Left hindlimb (tissue), 1 donor: ENCODE measurements around the gene HSD3B7.
"Not testable (repeated sequence)": the region's sequence is repeated elsewhere in the genome, so short reads cannot be mapped to it uniquely, and the experiment has no call there.

ENCODE experiments used
- DNase-seq: peaks from one replicate; pipeline ENCODE4 v3.0.0-alpha.2; 2018

Gene HSD3B7

DNA sequence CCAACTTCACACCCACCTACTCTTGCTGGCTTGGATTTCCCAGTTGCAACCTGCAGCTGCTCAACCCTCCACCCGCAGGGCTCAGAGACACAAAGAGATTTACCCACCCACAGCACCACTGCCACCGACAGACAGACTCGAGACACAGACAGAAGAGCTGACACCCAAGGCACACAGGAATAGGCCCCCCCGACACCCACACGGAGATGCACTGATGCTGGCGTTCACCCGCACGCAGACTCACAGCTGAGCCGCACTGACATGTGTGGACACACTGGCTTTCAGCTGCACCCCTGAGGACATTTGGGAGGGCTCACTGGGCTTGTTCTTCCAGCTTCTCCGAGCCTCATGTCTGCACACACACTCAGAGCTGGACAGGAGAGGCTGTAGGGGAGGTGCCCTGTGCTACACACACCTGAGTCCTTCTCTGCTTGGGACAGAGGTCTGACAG lies 17.3 kb downstream of the HSD3B7 start:
- no peak for DNase-seq

DNA sequence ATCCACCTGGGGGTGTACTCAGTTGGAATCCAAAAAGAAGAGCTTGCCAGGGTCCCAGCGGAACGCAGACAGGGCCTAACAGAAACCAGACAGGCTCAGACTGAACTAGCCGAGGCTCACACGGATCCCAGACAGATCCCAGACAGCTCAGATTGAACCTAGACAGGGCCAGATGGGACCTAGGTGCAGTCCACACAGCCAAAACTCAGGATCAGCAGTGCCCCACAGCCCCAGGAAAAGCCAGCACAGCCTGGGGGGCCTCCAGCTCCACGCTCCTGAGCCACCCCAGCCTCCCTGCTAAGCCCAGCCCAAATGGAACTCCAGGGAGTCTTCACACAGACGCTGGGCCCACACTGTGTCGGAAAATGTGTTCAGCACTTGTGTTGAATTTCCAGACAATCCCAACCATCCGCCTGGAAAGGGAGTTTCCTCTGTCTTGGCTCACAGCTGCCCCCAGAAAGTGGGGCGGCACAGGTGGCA lies 17.9 kb downstream of the HSD3B7 start:
- DNase-seq: peak; percentile 30

DNA sequence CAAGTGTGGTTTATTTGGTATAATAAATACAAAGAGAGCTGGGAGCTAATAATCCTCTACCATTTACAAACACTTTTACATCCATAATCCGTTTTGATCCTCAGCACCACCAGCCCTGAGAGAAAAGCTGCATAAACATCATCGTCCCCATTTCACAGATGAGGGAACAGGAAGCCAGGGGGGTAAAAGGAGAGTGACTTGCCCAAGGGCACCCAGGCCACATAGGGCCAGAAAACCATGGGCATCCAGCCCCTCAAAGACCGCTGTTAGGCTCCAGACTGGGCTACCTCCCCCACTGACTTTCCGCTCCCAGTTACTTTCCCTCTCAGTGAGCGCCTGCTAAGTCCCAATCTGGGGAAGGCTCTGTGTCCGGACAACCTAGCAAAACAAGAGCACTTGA lies 18.7 kb downstream of the HSD3B7 start:
- DNase-seq: peak; percentile 2

DNA sequence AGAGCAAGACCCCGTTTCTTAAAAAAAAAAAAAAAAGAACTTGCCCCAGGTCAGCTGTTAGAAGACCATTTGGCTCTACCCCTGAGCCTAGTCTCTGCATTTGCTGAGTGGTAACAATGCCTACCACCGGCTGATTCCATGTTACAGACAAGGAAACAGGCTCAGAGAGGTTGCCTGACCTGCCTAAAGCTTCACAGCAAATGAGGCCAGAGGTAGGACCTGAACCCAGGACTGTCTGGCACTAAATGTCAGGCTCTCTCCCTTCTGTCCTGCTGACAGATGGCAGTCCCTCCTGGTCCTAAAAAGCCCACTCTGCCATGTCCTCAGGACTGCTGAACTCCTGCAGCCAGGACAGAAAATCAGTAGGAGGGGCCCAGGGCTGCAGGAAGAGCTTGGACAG lies 19.7 kb downstream of the HSD3B7 start:
- no peak for DNase-seq

DNA sequence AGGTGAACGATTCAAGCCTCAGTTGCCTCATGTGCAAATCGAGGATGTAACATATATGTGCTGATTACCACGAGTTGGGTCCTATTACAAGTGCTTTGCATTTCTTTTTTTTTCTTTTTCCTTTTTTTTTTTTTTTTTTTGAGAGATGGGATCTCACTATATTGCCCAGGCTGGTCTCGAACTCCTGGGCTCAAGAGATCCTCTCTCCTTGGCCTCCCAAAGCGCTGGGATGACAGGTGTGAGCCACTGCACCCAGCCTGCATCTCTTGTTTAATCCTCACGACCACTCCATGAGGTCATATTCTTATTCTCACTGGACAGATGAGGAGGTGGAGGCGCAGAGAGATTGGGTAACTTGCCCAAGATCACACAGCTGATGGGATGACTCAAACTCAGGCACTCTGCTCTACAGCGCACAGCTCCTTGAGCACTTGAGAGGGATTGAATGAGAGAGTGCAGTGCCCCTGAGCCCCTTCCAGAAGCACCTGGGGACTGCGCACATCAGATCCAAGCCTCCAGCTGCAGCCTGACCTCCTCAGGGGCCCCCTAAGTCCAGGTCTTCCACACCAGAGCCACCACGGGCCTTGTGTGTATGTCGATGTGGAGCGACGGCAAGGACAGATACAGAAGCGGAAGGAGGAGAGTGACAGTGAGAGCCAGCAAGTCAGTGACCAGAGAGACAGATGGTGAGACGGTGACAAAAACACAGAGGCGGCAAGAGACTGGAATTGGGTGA lies 20.5 kb downstream of the HSD3B7 start:
- no peak for DNase-seq

DNA sequence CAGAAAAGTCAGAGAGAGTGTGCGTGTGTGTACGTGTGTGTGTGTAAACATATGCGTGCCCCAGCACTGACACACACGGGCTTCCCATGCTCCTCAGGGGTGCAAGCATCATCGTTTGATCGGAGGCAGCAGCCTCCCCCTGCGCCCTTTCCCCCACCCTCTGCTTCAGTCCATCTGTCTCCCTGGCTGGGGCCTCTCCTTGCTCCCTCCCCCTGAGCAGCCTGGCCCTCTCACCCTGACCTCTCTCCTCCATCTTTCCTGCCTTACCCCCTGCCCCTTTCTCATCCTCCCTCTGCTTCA lies 21.0 kb downstream of the HSD3B7 start:
- no peak for DNase-seq

DNA sequence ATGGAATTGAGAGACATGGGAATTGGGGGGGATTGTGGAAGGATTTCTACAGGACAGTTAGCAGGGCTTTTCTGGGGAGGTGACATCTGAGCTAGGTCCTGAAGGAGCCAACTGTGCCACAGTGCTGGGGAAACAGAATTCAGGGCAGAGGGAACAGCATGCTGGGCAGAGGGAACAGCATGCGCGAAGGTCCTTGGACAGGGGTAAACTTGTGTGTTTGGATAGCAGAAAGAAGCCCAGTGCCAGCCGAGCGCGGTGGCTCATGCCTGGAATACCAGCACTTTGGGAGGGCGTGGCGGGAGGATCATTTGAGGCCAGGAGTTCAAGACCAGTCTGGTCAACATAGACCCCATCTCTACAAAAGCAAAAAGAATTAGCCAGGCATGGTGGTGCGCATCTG lies 21.6 kb downstream of the HSD3B7 start:
- no peak for DNase-seq

DNA sequence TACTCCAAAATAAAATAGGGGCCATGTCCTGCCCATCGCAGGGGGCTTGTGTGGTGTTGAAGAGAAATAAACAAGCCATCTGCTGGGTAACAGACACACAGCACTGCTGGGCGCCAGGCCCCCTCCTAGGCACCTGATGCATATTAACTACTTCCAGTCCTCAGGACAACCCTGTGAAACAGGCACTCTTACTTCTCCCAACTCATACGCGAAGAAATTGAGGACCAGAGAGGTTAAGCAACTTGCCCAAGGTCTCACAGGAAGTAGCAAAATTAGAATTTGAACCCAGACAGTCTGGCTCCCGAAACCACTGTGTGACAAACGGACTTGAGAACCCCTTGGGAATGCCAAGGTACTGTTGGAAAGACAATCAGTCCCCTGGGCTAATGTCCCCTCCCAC lies 22.7 kb downstream of the HSD3B7 start:
- DNase-seq: no peak

DNA sequence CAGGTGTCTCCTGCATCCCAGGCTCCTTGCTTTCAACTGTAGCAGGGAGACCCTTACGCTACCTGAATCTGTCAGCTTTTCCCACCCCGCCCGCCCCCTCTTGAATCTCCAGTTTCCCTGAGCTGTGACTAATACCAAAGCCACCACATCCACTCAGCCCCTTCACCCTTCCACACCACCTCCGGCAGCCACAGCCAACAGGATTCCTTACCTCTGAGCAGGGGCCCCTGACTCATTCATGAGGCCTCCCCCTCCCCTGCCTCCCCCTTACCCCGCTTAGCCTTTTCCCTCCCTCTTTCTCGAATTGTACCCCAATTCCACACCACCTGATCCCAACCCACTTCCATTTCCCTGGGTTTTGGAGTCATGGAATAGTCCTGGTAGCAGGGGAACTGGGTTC lies 23.1 kb downstream of the HSD3B7 start:
- DNase-seq: no peak

DNA sequence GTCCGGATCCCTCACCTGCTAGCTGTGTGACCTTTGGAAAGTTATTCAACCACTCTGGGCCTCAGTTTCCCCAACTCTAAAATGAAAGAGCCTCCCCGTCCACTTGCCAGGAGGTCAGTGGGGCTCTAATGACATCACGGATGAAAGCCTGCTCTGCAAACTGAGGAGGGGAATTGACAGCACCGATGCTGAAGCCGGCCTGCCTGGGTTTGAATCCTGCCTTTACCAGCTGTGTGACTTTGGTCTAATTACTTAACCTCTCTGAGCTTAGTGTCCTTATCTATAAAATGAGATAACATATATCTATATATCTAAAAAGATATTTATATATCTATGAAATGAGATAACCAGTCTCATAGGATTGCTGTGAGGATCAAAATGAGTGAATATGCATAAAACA lies 23.5 kb downstream of the HSD3B7 start:
- DNase-seq: no peak

DNA sequence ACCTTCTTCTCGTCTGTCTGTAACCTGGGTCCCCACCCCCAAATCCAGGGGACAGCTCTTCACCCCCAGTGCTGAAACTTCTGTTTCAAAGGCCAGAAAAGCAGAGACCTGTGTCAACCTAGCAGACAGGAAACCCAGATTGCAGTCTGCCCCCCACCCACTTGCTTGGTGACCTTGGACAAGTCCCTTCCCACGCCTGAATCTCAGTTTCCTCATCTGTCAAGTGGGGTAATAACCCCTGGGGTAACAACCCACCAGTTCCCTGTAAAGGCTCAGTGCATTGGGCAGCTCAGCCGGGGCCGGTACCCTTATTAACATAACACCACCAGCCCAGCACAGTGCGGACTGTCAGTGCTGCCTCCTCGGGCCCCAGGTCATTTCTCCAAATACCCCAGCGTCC lies 24.1 kb downstream of the HSD3B7 start:
- no peak for DNase-seq

DNA sequence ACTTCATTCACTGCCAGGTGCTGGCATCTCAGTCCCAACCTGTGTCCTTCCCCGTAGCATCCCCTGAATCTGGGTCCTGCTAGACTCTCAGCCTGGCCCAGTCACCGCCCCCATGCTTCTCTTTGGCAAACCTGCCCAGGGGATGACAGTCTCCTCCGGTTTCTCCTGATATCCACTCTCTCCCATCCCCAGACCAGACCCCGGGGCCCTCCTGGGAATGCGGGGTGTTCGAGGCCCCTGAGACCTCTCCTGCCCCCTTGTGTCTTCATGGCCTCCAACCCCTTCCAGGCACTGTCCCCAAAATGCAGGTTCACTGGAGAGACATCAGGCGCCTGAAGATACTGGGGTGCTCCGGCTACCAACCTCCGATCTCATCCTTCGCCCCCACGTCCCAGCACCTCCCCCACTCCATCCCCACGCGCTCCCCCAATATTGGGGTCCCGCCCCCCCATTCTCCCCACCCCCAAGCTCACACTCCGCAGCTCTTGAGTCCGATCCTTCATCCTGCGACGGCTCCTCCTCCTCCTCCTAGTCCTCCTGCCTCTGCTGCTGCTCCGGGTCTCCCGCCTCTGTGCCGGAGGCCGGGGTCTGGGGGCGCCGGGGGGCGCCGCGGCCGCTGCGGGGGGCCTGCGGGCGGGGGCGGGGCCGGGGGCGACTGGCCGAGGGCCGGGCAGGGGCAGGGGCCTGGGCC lies 25.0 kb downstream of the HSD3B7 start:
- DNase-seq: no peak

DNA sequence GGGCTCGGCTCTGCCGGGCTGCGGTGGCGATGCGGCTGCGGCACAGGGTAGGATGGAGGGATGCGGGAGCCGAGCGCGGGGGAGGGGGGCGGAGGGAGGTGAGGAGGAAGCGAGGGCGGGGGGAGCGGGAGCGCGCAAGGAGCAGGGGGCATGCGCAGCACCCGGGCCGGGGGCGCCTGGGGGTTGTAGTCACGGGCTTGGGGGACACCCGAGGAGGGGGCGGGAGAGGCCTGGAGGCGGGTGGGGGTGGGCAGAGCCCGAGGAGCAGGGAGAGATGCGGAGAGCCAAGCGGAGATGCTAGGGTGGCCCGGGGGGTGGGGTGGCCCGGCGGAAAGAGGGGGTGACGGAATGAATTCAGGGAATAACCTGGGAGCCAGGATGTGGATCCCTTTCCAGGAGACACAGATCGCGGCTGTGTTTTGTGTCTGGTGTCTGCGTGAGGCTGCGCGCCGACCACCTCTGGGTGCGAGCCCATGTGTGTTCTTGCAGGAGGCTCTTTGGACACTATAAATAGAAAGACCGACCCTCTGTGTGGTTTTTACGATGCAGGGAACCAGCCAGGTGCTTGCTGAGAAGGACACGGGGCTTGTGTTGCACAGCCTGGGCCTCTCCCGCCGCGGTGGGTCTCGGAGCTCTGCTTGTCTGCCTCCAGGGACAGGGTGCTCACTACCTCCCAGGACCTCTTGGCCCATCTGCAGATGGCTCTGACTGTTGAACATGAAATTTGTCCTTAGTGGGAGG lies 25.7 kb downstream of the HSD3B7 start, which contains the start of gene STX1B:
TSS of gene STX1B (minus strand) at position 54 of the 741 bp plus-strand sequence. CDS start 242 bp downstream, outside the sequence.
- DNase-seq: peak; percentile 81

DNA sequence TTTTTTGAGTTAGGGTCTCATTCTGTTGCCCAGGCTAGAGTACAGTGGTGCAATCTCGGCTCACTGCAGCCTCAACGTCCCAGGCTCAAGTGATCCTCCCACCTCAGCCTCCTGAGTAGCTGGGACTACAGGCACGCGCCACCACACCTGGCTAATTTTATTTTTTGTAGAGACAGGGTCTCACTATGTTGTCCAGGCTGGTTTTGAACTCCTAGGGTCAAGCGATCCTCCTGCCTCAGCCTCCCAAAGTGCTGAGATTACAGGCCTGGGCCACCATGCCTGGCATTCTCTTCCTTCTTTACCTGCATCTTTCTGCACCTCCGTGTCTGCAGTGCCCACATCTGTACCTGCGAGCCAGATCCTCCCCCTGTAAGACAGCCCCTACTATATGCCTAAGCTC lies 26.8 kb downstream of the HSD3B7 start:
- not testable (repeated sequence) for DNase-seq

DNA sequence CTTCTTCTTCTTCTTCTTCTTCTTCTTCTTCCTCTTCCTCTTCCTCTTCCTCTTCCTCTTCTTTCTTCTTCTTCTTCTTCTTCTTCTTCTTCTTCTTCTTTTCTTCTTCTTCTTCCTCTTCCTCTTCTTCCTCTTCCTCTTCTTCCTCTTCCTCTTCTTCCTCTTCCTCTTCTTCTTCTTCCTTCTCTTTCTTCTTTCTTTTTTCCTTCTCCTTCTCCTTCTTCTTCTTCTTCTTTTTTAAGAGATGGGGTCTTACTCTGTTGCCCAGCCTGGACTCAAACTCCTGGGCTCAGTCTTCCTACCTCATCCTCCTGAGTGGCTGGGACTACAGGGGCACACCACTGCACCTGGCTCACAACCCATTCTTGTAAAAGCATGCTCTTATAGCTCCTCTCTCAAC lies 28.3 kb downstream of the HSD3B7 start:
- DNase-seq: not testable (repeated sequence)

DNA sequence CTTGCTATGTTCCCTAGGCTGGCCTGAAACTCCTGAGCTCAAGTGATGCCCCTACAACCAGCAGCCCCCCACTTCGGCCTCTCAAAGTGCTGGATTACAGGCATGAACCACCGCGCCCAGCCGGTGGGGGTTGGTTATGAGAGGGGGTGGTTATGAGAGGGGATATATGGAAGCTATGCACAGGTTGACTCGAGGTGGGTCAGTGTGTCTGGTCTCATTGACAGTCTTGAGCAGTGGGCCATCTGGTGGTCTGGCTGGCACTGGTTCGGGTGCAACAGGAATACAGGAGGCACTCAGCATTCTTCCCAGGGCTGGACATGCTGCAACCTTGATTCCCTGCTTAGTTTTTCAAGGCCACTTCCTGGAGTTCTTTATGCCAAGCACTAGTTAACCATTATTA lies 31.0 kb downstream of the HSD3B7 start:
- no peak for DNase-seq

DNA sequence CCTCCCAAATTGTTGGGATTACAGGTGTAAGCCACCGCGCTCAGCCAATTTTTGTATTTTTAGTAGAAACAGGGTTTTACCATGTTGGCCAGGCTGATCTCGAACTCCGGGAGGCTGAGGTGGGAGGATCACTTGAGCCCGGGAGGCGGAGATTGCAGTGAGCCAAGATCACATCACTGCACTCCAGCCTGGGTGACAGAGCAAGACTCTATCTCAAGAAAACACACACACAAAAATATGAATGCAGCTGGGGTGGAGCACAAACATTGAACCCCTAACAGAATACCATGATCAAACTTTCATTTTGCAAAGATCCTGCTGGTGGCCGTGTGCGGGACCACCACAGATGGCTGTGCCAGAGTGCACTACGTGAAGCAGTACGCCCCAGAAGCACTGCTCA lies 32.7 kb downstream of the HSD3B7 start:
- not testable (repeated sequence) for DNase-seq

DNA sequence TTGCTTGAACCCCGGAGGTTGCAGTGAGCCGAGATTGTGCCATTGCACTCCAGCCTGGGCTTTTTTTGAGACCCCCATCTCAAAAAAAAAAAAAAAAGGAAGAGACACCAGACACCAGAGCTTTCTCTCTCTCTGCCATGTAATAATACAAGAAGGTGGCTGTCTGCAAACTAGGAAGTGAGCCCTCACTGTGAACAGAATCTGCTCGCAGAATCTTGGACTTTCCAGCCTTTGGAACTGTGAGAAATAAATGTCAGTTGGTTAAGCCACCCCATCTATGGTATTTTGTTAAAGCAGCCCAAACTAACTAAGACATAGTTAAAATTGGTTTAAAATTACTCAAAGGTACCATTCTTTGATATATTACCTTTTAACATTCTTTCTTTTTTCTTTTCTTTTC lies 35.5 kb downstream of the HSD3B7 start:
- no peak for DNase-seq

DNA sequence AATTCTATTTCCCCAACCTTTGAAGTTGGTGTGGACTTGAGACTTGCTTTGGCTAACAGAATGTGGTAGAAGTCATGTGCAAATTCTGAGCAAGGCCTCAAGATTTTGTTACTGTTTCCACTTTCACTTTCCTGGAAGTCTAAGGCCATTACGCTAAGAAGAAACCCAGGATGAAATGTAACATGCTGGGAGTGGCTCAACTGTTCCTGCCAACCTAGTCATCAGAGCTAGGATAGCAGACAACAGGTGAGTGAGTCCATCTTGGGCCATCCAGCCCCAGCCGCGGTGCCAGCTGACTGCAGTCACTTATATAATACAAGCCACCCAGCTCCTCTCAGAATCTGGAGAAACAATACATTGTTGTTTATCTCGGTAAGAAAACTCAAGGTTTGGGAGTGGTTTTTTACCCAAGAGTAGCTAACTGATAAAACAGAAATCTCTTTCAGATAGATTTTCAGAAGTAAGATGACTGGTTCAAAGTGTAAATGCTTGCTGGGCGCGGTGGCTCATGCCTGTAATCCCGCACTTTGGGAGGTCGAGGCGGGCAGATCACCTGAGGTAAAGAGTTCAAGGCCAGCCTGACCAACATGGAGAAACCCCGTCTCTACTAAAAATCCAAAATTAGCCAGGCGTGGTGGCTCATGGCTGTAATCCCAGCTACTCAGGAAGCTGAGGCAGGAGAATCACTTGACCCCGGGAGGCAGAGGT lies 37.7 kb downstream of the HSD3B7 start:
- DNase-seq: no peak

DNA sequence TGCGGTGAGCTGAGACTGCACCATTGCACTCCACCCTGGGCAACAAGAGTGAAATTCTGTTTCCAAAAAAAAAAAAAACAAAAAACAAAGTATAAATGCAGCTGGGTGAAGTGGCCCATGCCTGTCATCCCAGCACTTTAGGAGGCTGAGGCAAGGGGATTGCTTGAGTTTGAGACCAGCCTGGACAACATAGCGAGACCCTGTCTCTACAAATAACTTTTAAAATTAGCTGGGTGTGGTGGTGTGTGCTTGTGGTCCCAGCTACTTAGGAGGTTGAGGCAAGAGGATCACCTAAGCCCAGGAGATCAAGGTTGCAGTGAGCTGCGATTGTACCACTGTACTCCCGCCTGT lies 38.2 kb downstream of the HSD3B7 start:
- no peak for DNase-seq

DNA sequence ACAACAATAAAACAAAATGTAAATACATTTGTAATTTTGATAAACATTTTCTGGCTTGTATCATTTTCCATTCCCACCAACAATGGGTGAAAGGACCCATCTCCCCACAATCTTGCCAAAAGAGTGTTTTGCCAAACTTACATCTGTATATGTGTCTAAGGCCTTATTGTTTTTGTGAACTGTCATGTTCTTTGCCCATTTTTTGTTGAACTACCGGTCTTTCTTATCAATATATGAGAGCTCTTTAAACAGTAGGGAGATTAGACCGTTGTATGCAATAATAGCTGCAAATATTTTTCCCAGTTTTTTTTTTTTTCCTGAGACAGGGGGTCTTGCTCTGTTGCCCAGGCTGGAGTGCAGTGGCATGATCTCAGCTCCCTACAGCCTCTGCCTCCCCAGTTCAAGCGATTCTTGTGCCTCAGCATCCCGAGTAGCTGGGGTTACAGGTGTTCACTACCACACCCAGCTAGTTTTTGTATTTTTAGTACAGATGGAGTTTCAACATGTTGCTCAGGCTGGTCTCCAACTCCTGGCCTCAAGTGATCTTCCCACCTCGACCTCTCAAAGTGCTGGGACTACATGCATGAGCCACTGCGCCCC lies 38.7 kb downstream of the HSD3B7 start:
- no peak for DNase-seq

DNA sequence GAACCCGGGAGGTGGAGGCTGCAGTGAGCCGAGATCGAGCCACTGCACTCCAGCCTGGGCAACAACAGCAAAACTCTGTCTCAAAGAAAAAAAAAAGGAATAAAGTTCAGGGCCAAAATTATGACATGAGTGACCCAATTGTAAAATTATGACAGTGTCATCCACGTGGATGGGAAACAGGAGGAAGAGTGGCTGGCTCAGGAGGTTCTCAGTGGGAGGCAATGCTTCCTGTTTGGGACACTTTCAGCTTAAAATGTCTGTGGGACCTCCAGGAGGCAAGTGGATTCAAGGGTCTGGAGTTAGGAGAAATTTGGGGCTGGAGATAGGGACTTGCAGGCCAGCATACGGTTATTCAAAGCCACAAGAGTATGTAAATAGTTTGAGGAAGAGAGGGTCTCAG lies 40.3 kb downstream of the HSD3B7 start:
- DNase-seq: no peak

DNA sequence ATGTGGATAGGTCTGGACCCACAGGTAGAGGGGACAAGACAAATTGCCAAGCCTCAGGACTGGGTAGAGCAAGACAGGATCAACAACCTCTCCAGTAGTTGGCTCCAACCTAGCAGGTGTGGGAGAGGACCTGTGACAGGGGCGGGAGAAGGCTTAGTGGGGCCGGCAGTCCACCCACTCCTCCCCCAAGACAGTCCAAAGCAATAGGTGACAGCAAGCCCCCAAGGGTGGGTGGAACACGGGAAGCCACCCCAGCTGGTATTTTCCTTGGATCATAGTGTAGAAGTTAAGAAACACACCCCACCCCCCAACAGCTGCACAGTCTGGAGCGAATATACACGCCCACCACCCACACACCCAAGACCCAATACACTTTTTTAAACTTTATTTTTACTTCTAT lies 44.3 kb downstream of the HSD3B7 start:
- no peak for DNase-seq
